Esophagus muscularis mucosa (tissue), 3 donors: ENCODE data around the gene AIM2.

Experiments
- POLR2AphosphoS5 ChIP-seq, 2 donors: sonication (generic); formaldehyde crosslinking; IDR thresholded peaks; one replicate each; pipeline ENCODE4 v1.6.1; 2017; ENCODE audit warnings: antibody characterized with exemption in 2 of 2
- TF ChIP-seq, protein P1 (sequence below), 3 experiments: fragments of 200-600 bp in 2 of 3; fragments of 450-650 bp in 1 of 3; sonication (generic) in 2 of 3; IDR thresholded peaks; one replicate each; pipeline ENCODE4 v1.5.1; 2017 to 2019; ENCODE audit warnings: antibody characterized with exemption in 3 of 3, mild to moderate bottlenecking in 2 of 3, moderate library complexity in 1 of 3

DNA sequence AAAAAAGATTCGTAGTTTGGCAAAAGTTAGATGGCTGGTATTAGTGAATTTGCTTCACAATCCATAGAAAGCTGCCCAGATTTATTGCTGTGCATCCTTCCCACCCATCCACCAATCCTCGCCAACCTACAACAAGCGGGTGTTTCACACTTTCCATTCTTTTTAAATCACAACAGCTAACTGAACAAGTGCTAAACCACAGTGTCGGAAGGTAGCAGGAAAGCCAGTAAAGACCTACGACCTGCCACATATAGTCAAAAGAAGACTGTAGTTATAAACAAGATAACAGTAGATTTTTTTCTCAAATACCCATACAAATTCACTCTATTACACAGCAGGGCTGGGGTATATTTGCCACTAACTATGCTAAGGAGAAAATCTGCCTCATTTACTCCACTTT is 47.0 kb upstream of the AIM2 start:
- TF ChIP-seq, protein P1, sequence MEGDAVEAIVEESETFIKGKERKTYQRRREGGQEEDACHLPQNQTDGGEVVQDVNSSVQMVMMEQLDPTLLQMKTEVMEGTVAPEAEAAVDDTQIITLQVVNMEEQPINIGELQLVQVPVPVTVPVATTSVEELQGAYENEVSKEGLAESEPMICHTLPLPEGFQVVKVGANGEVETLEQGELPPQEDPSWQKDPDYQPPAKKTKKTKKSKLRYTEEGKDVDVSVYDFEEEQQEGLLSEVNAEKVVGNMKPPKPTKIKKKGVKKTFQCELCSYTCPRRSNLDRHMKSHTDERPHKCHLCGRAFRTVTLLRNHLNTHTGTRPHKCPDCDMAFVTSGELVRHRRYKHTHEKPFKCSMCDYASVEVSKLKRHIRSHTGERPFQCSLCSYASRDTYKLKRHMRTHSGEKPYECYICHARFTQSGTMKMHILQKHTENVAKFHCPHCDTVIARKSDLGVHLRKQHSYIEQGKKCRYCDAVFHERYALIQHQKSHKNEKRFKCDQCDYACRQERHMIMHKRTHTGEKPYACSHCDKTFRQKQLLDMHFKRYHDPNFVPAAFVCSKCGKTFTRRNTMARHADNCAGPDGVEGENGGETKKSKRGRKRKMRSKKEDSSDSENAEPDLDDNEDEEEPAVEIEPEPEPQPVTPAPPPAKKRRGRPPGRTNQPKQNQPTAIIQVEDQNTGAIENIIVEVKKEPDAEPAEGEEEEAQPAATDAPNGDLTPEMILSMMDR (IDR thresholded peaks at IDR 0.05) = no peak
- TF ChIP-seq POLR2AphosphoS5 (IDR thresholded peaks at IDR 0.05) = no peak
